ENCODE data around the gene MOB3B.

MOB3B gene

GRCh38 chr9:27540502-27540901 is 10.9 kb upstream of the MOB3B start:
- no peak for DNase-seq

GRCh38 chr9:27539479-27540441 is 10.1 kb upstream of the MOB3B start:
- no peak for DNase-seq

GRCh38 chr9:27538647-27539046 is 9.0 kb upstream of the MOB3B start:
- DNase-seq = no peak

GRCh38 chr9:27537756-27538155 is 8.1 kb upstream of the MOB3B start:
- DNase-seq = no peak

GRCh38 chr9:27537027-27537435 is 7.4 kb upstream of the MOB3B start:
- no peak for DNase-seq

- no peak for DNase-seq
Measured at GRCh38 chr9:27536168-27536567, 6.6 kb upstream of the MOB3B start.

- no peak for DNase-seq
Measured at GRCh38 chr9:27535701-27536118, 6.1 kb upstream of the MOB3B start.

- DNase-seq = no peak
Measured at GRCh38 chr9:27534658-27535209, 5.1 kb upstream of the MOB3B start.

- DNase-seq = no peak
Measured at GRCh38 chr9:27534131-27534530, 4.5 kb upstream of the MOB3B start.

GRCh38 chr9:27533311-27533710 is 3.7 kb upstream of the MOB3B start:
- DNase-seq = no peak

- DNase-seq = no peak
Measured at GRCh38 chr9:27532046-27532445, 2.4 kb upstream of the MOB3B start.

- DNase-seq = no peak
Measured at GRCh38 chr9:27530915-27531755, 1.5 kb upstream of the MOB3B start.

- DNase-seq = no peak
Measured at GRCh38 chr9:27528886-27529315, 713 bp downstream of the MOB3B start.

GRCh38 chr9:27528076-27528885 is 1.3 kb downstream of the MOB3B start:
- DNase-seq = no peak

GRCh38 chr9:27527702-27528075 is 1.9 kb downstream of the MOB3B start:
- no peak for DNase-seq

- DNase-seq = no peak
Measured at GRCh38 chr9:27524236-27524635, 5.4 kb downstream of the MOB3B start, which contains the start of gene IFNK. Gene IFNK (plus strand): TSS chr9:27524290. CDS start chr9:27524337, 47 bp downstream.

- DNase-seq = no peak
Measured at GRCh38 chr9:27523141-27523540, 6.5 kb downstream of the MOB3B start.

- DNase-seq = no peak
Measured at GRCh38 chr9:27520986-27521385, 8.6 kb downstream of the MOB3B start.

- DNase-seq = no peak
Measured at GRCh38 chr9:27519466-27520465, 9.8 kb downstream of the MOB3B start.

GRCh38 chr9:27518809-27519208 is 10.8 kb downstream of the MOB3B start:
- DNase-seq = no peak

GRCh38 chr9:27518006-27518405 is 11.6 kb downstream of the MOB3B start:
- no peak for DNase-seq
